HCT116 (cell line): ENCODE data around the gene CA11. TPM values are rescaled to one million over a fixed set of nuclear protein-coding genes. Genes with fewer than 3 reads are reported as not detected.

Source experiments
- ATAC-seq: fragments of 200-7000 bp; cut with Tn5 transposase; 2 replicates; pipeline ENCODE4 v1.9.1; 2020; ENCODE audit warnings: mild to moderate bottlenecking, moderate library complexity
- BruUV-seq: library from RNA; stranded (reverse); fragments of 400-500 nt; replicated peaks from 2 replicates; lab custom pipeline; 2021; lab: Mats Ljungman, UMichigan
- CTCF ChIA-PET: fragments of 300-600 bp; sonication (Branson Sonifier 250); formaldehyde crosslinking; loops from one replicate; lab custom pipeline; 2021; ENCODE audit warnings: antibody characterized with exemption; lab: Charles Lee
- POLR2A ChIA-PET: fragments of 300-600, 350-600 bp; sonication (Branson Sonifier 250); formaldehyde crosslinking; loops from one replicate; lab custom pipeline; 2021; ENCODE audit warnings: antibody characterized with exemption; lab: Charles Lee
- RAD21 ChIA-PET, 2 experiments: fragments of 300-600 bp; sonication (Branson Sonifier 250); formaldehyde crosslinking; loops; one replicate each; lab custom pipeline; 2023; ENCODE audit warnings: low total read pairs in 2 of 2; ENCODE audit not compliant: uncharacterized antibody in 2 of 2, unreplicated experiment in 2 of 2, low non-redundant PET in 1 of 2; lab: Charles Lee
- DNase-seq: peaks from one replicate; pipeline ENCODE4 v3.0.0-alpha.2; 2010; ENCODE audit warnings: low read depth, low spot score
- H2AFZ ChIP-seq: fragments of 200-600 bp; shearing (Covaris generic), sonication (generic); 2 replicates; pipeline ENCODE4 v1.6.1; 2017; ENCODE audit warnings: low read depth, mixed run types, mixed read lengths, antibody characterized with exemption, low read length; ENCODE audit not compliant: poor library complexity, severe bottlenecking
- H3K27ac ChIP-seq: 2 replicates; pipeline ENCODE4 v1.5.1; 2012; ENCODE audit warnings: low read depth, low read length
- H3K27me3 ChIP-seq: fragments of 200-600 bp; sonication (generic); 2 replicates; pipeline ENCODE4 v1.6.1; 2016; ENCODE audit warnings: mixed run types, low read length, mixed read lengths; ENCODE audit not compliant: insufficient read depth
- H3K36me3 ChIP-seq, 2 experiments: fragments of 200-500 bp in 1 of 2; fragments of 200-600 bp in 1 of 2; sonication (Bioruptor generic) in 1 of 2; sonication (generic) in 1 of 2; 2 replicates each; pipeline versions ENCODE4 v1.5.1 to v1.6.1; 2014 to 2016; ENCODE audit warnings: low read length in 2 of 2, inconsistent platforms in 1 of 2, mixed read lengths in 1 of 2, mixed run types in 1 of 2; ENCODE audit not compliant: insufficient read depth in 2 of 2, control insufficient read depth in 1 of 2
- H3K4me1 ChIP-seq, 2 experiments: fragments of 200-600 bp in 1 of 2; sonication (generic) in 1 of 2; 2 replicates each; pipeline versions ENCODE4 v1.5.1 to v1.6.1; 2012 to 2017; ENCODE audit warnings: low read length in 2 of 2, inconsistent platforms in 1 of 2, mild to moderate bottlenecking in 1 of 2, mixed read lengths in 1 of 2, mixed run types in 1 of 2, moderate library complexity in 1 of 2; ENCODE audit not compliant: insufficient read depth in 2 of 2, control insufficient read depth in 1 of 2
- H3K4me2 ChIP-seq: fragments of 200-600 bp; sonication (generic); 2 replicates; pipeline ENCODE4 v1.6.1; 2017; ENCODE audit warnings: mixed run types, low read length, mixed read lengths
- H3K4me3 ChIP-seq, 2 experiments: fragments of 200-600 bp in 1 of 2; sonication (generic) in 1 of 2; replicated peaks in 1 of 2; 2 replicates each; pipeline ENCODE4 v1.5.1; 2011 to 2016; ENCODE audit warnings: low read length in 2 of 2, control low read depth in 1 of 2, low read depth in 1 of 2, mild to moderate bottlenecking in 1 of 2, mixed read lengths in 1 of 2, mixed run types in 1 of 2
- H3K79me2 ChIP-seq: fragments of 200-600 bp; sonication (generic); 2 replicates; pipeline ENCODE4 v1.6.1; 2017; ENCODE audit warnings: mild to moderate bottlenecking, mixed run types, low read length, moderate library complexity, mixed read lengths; ENCODE audit not compliant: insufficient read depth
- H3K9ac ChIP-seq: fragments of 200-600 bp; sonication (generic); 2 replicates; pipeline ENCODE4 v1.6.1; 2016; ENCODE audit warnings: low read length, mixed read lengths
- H3K9me2 ChIP-seq: fragments of 200-600 bp; sonication (generic), shearing (Covaris generic); 2 replicates; pipeline ENCODE4 v1.6.1; 2017; ENCODE audit warnings: mixed run types, mild to moderate bottlenecking, moderate library complexity; ENCODE audit not compliant: insufficient read depth
- H3K9me3 ChIP-seq, 2 experiments: fragments of 200-500 bp in 1 of 2; fragments of 200-600 bp in 1 of 2; sonication (Bioruptor generic) in 1 of 2; sonication (generic) in 1 of 2; 2 replicates each; pipeline ENCODE4 v1.6.1; 2014 to 2017; ENCODE audit warnings: low read length in 2 of 2, mixed read lengths in 2 of 2, inconsistent platforms in 1 of 2, low read depth in 1 of 2, mild to moderate bottlenecking in 1 of 2, mixed run types in 1 of 2, moderate library complexity in 1 of 2; ENCODE audit not compliant: control insufficient read depth in 1 of 2, insufficient read depth in 1 of 2
- H4K20me1 ChIP-seq: fragments of 200-600 bp; sonication (generic), shearing (Covaris generic); 2 replicates; pipeline ENCODE4 v1.6.1; 2017; ENCODE audit warnings: mixed run types, mild to moderate bottlenecking, moderate library complexity; ENCODE audit not compliant: insufficient read depth
- ATF3 ChIP-seq: IDR thresholded peaks from 2 replicates; pipeline ENCODE4 v1.6.1; 2012
- CEBPB ChIP-seq: IDR thresholded peaks from 2 replicates; pipeline ENCODE4 v1.6.1; 2012; ENCODE audit warnings: low read depth
- EGR1 ChIP-seq: IDR thresholded peaks from 2 replicates; pipeline ENCODE4 v1.6.1; 2012; ENCODE audit warnings: low read depth
- ELF1 ChIP-seq: IDR thresholded peaks from 2 replicates; pipeline ENCODE4 v1.6.1; 2012; ENCODE audit warnings: low read depth, borderline replicate concordance
- EZH2 ChIP-seq: fragments of 200-600 bp; sonication (generic); IDR thresholded peaks from 2 replicates; pipeline ENCODE4 v1.6.1; 2017; ENCODE audit warnings: antibody characterized with exemption, mixed run types
- FOSL1 ChIP-seq: IDR thresholded peaks from 2 replicates; pipeline ENCODE4 v1.6.1; 2012; ENCODE audit warnings: low read depth
- JUND ChIP-seq: IDR thresholded peaks from 2 replicates; pipeline ENCODE4 v1.6.1; 2012
- MAX ChIP-seq: IDR thresholded peaks from 2 replicates; pipeline ENCODE4 v1.6.1; 2012
- POLR2A ChIP-seq: IDR thresholded peaks from 2 replicates; pipeline ENCODE4 v1.7.0; 2011; ENCODE audit warnings: borderline replicate concordance; ENCODE audit not compliant: insufficient read depth, insufficient read length; ENCODE audit errors: extremely low read depth
- POLR2AphosphoS5 ChIP-seq: IDR thresholded peaks from 2 replicates; pipeline ENCODE4 v1.6.1; 2011; ENCODE audit warnings: mild to moderate bottlenecking, low read depth, low read length, moderate library complexity
- RAD21 ChIP-seq: IDR thresholded peaks from 2 replicates; pipeline ENCODE4 v1.6.1; 2012; ENCODE audit warnings: low read depth, mild to moderate bottlenecking
- REST ChIP-seq: IDR thresholded peaks from 2 replicates; pipeline ENCODE4 v1.6.1; 2012; ENCODE audit warnings: low read depth
- SIN3A ChIP-seq: IDR thresholded peaks from 2 replicates; pipeline ENCODE4 v1.6.1; 2012; ENCODE audit warnings: low read depth
- SP1 ChIP-seq: IDR thresholded peaks from 2 replicates; pipeline ENCODE4 v1.6.1; 2012; ENCODE audit warnings: low read depth
- SRF ChIP-seq: IDR thresholded peaks from 2 replicates; pipeline ENCODE4 v1.6.1; 2012; ENCODE audit warnings: low read depth
- YY1 ChIP-seq: IDR thresholded peaks from 2 replicates; pipeline ENCODE4 v1.6.1; 2011; ENCODE audit warnings: low read length, low read depth, moderate library complexity, mild to moderate bottlenecking; ENCODE audit not compliant: insufficient replicate concordance; ENCODE audit errors: extremely low read depth
- ZFX ChIP-seq: fragments of 450-650 bp; IDR thresholded peaks from 2 replicates; pipeline ENCODE4 v1.6.1; 2017
- ZNF274 ChIP-seq: fragments of 200-500 bp; sonication (Bioruptor generic); IDR thresholded peaks from 2 replicates; pipeline ENCODE4 v1.6.1; 2014; ENCODE audit warnings: mild to moderate bottlenecking, low read depth, low read length, inconsistent platforms
- intact Hi-C: fragments of 100-400 bp; cut with micrococcal nuclease; formaldehyde crosslinking; loops from 2 replicates; pipeline ENCODE4 v1.10.0; 2022
- total RNA-seq: library from RNA; stranded (reverse); gene quantifications from one replicate; pipeline ENCODE4 v1.2.1, GENCODE V29; 2021; ENCODE audit not compliant: unreplicated experiment

The CA11 gene
- total RNA-seq, 1 experiment from 2014 or later, result 29.6 TPM

- POLR2A ChIA-PET, result no interaction called here
- H3K4me3 ChIP-seq, result no peak overlapping the region
- peaks cover 9 to 18% of the 10 kb centered on the region in 2 experiments; a peak in 3 of 4 replicates for H3K36me3 ChIP-seq
- H3K27ac ChIP-seq, result no peak overlapping the region
- H2AFZ ChIP-seq, result no peak overlapping the region
- no peak for DNase-seq
- peaks cover 24 to 44% of the 10 kb centered on the region in 2 experiments for H3K4me1 ChIP-seq
- no peaks in the 10 kb centered on the region for H3K9me2 ChIP-seq
- TF ChIP-seq EGR1, result no peak
- no peak for TF ChIP-seq RAD21
- no peak for TF ChIP-seq ATF3
- no peak for TF ChIP-seq ZNF274
- no peak for TF ChIP-seq YY1
- no peak for TF ChIP-seq ELF1
- TF ChIP-seq SRF, result no peak
- TF ChIP-seq CEBPB, result no peak
- TF ChIP-seq POLR2AphosphoS5, result no peak
- no peak overlapping the region for H3K9ac ChIP-seq
- peaks cover 17% of the 10 kb centered on the region; the same call in 1 of the 2 replicates for H4K20me1 ChIP-seq
- no peaks in the 10 kb centered on the region for H3K27me3 ChIP-seq
- RAD21 ChIA-PET, result no interaction called here
- CTCF ChIA-PET, result no interaction called here
- no peak overlapping the region for H3K4me2 ChIP-seq
- BruUV-seq, result no TSS peak
- intact Hi-C loops, result no loop called here
- no peak for ATAC-seq
- no peaks in the 10 kb centered on the region for H3K9me3 ChIP-seq
- H3K79me2 ChIP-seq, result peaks cover 14% of the 10 kb centered on the region
These were observed 34.1 kb downstream of the CA11 start for GRCh38 chr19:48611872-48612271.

GRCh38 chr19:48609571-48610108 is 36.3 kb downstream of the CA11 start:
- Histone ChIP-seq H3K4me3 (no peak overlapping the region; a peak in 1 of 4 replicates), H2AFZ (no peak overlapping the region), H3K36me3 (no peaks in the 10 kb centered on the region), H3K9me3 (no peaks in the 10 kb centered on the region), H3K4me1 (peaks cover 5 to 22% of the 10 kb centered on the region in 2 experiments; a peak in 3 of 4 replicates), H3K4me2 (peak overlapping the region; percentile 89), H3K79me2 (no peaks in the 10 kb centered on the region), H3K9me2 (no peaks in the 10 kb centered on the region), H3K9ac (no peak overlapping the region), H4K20me1 (no peaks in the 10 kb centered on the region), H3K27ac (no peak overlapping the region), H3K27me3 (no peaks in the 10 kb centered on the region)
- intact Hi-C loops, result no loop called here
- RAD21 ChIA-PET, result no interaction called here
- ATAC-seq, result no peak
- no TSS peak for BruUV-seq
- CTCF ChIA-PET, result interaction anchor here (0.8 to 2.3 kb wide), 11 partner anchors 8 to 121 kb away, joined by 3 to 20 read pairs (median 9); partner anchors contain the start of genes RPL18 and SPHK2
- DNase-seq, result no peak
- TF ChIP-seq REST, result no peak
- TF ChIP-seq MAX, result no peak
- no peak for TF ChIP-seq RAD21
- TF ChIP-seq POLR2A, result no peak
- no peak for TF ChIP-seq ZFX
- TF ChIP-seq FOSL1, result no peak
- TF ChIP-seq ZNF274, result no peak
- TF ChIP-seq SRF, result no peak
- TF ChIP-seq SIN3A, result no peak
- no peak for TF ChIP-seq EZH2
- TF ChIP-seq ELF1, result no peak
- no peak for TF ChIP-seq SP1
- TF ChIP-seq EGR1, result no peak
- TF ChIP-seq POLR2AphosphoS5, result no peak
- no peak for TF ChIP-seq YY1
- no peak for TF ChIP-seq JUND
- POLR2A ChIA-PET, result interaction anchor here (1.0 to 3.2 kb wide), 7 partner anchors 9 to 384 kb away, joined by 3 to 31 read pairs (median 3); partner anchors contain the start of genes RPL18, RUVBL2 and SPHK2
